Right renal pelvis (tissue), 4 donors: ENCODE results near the gene GPR142. TPM values are rescaled to one million over a fixed set of nuclear protein-coding genes. Genes with fewer than 3 reads are reported as not detected.
"Not testable (repeated sequence)": the region's sequence is repeated elsewhere in the genome, so short reads cannot be mapped to it uniquely, and the experiment has no call there.

ENCODE experiments used
- DNase-seq, 4 donors: peaks; one replicate each; pipeline ENCODE4 v3.0.0-alpha.2; 2013; ENCODE audit warnings: low read depth in 4 of 4, low spot score in 3 of 4, missing footprints in 1 of 4
- polyA plus RNA-seq, 4 donors: library from polyadenylated mRNA; unstranded; fragments of 120-200 nt; gene quantifications; one replicate each; pipeline ENCODE4 v1.2.1, GENCODE V29; 2013; ENCODE audit not compliant: insufficient read length in 4 of 4

The GPR142 gene
- polyA plus RNA-seq, 4 donors = 0.13 to 0.17 (median 0.16) TPM; not detected in 1

DNA sequence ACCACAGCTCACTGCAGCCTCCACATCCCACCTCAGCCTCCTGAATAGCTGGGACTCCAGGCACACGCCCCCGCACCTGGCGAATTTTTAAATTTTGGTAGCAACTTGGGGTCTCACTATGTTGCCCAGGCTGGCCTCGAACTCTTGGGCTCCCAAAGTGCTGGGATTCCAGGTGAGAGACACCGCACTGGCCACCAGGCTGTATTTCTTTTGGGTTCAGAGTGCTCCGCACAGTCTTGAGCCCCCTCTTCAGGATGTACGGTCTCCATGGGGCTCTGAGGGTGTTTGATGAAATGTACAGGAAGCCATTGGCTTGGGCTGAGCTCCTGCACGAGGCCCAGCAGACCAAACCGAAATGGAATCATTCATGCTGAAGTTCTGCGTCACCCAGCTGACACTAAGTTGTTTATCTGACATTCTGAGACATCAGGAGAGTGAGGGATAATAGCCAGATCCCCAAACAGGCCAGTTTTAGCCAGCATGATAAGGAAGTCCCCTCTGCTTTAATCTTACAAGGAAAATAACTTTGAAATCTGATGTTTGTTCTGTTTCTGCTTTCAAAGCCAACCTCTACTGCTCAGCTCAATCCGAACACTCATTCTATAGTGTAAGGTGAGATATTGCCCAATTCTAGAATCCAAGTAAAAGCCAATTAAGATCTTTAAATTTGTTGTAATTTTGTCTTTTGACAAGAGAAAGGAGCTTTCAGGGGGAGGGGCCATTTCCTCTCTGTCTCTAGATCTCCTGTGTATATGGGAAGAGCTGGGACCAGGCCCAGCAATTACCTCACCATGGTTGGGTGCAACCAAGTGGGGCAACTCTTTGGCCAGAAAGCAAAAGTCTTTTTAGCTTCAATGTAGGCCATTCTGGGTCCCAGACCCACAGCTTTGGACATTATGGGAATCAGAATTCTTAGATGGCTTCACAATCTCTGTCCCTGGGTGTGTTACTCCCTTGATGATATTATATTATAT lies 23.7 kb downstream of the GPR142 start:
- no peak for DNase-seq

- no peak for DNase-seq
Measured at GRCh38 chr17:74391771-74392170, 24.5 kb downstream of the GPR142 start.

DNA sequence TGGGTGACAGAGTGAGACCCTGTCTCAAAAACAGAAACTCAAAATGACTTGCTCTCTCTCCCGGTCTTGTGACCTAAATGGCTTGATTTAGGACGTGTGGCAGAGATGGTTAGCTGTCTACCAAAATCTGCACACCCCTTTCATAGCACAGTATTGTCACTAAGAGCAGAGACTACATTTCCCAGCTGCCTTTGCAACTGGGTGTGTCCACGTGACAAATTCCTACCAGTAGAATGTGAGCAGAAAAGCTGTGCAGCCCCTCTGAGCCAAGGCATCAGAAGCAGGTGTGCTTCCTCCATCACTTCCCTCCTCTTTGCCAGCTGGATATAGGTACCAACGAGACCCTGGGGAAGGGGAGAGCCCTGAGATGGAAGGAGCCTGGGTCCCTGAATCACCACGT lies 25.5 kb downstream of the GPR142 start:
- DNase-seq = no peak

DNA sequence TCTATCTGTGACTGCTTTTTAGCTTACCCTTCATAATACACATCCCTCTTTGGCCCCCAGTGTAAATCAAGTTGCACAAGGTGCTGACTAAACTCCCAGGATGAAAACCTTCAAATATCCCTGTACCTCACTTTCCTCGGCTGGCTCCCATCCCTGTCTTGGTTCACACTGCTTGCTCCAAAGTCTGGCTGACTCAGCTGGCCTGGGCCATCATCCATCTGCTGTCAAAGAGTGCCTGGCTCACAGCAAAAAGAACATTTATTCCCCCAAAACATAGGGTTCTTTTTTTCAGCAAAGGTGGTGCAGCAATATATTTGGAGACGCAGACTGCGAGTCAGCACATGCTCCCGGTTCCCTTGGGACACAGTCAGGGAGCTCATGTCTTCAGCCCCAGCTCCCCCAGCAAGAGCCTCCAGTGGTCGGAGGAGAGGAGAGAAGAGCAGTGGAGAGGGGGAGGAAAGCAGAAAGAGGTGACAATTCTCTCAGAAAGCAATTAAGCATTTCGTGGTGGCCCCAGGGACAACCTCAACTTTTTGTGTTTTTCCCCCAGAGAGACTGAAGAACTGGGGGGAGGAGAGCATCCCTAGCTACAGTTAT lies 26.1 kb downstream of the GPR142 start:
- DNase-seq = no peak

DNA sequence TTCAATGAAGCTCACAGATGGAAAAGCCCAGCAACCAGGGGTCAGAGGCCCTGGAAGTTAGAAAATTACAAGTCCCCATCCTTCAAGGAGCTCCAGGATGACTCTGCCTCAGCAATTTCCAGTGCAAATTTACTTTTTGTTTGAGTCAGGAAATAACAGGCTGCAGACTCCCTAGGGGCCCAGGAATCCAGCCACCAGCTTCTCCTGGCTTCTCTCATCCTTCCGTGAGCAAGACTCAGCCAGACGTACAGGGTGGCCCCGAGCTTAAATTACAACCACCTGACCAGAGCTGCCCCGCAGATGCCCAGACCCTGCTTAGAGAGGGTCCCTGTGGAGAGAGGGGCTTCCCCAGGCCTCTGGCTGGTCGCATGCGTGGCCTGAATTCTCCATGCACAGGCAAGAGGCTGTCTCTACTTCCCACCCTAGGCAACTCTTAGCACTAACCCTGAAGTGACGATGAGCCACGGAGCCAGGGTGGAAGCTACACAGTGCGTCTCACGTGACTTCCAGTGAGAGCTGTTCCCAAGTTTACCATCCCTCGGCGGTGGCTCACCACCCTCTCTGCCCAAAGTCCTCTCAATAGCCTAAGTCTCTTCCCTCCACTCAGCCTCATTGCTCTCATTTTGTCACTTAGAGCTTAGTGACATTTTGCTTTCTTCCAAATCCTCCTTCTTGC lies 27.1 kb downstream of the GPR142 start:
- DNase-seq = no peak

- DNase-seq = no peak
Measured at GRCh38 chr17:74394977-74395376, 27.7 kb downstream of the GPR142 start.

- no peak for DNase-seq
Measured at GRCh38 chr17:74396567-74396966, 29.3 kb downstream of the GPR142 start.

DNA sequence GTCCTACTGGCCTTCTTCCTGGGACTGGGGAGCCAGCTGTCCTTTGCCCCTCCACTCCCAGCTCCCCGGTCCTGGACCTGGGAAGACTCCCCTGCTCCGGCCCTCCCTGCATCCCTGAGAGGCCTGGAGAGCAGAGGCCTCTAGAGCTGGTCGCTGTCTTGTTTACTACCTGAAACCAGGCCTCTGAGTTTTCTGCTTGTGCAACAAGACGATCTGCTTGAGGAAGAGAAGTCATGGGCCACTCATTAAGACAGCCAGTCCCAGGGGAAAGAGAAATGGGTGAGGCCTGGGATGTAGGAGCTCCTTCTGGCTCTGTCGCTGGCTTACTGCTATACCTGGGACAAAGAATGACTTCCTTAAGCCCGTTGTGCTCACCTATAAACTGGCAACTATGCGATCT lies 34.7 kb downstream of the GPR142 start:
- DNase-seq = no peak

DNA sequence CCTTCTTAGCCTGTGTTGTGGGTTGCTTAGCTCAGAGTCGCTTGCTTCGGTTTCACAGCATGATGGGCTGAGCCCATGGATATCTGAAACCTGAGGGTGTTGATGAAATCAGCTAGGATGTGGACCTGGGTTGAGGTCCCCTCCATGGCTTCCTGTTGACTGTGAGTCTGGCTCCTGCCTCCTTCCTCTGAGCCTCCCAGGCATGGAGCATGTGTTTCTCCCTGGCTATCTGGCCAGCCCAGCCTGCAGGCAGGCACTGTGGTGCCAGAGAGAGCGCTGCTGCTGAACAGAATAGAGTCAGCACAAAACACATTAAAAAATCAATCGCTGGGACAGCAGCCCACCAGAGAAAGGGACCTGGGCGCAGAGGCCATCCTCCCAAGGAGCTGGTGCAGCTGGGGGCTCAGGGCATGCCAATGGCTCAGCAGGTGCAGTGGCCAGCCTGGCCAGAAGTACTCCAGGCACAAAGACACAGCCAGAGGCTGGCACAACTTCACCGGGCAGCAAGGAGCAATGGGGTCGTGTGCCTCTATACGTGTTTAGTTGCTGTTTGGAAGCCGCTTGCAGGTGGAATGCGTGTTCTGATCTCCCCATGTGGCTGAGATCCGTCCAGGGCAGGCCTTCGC lies 36.3 kb downstream of the GPR142 start:
- DNase-seq = no peak

- DNase-seq = no peak
Measured at GRCh38 chr17:74404218-74404617, 36.9 kb downstream of the GPR142 start.

DNA sequence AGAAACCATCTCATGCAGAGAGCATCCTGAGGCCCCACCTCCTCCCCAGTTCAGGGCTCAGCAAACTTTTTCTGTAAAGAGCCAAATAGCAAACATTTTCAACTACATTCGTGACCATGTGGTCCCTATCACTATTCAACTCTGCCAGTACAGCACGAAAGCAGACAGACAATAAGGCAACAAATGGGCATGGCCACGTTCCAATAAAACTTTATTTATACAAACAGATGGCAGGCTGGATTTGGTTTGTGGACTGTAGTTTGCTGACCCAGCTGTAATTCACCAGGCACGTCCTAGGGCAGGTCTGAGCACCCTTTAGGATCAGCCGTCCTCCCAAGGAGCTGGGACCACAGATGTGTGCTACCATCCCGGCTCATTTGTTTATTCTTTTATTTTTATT lies 37.5 kb downstream of the GPR142 start:
- DNase-seq = no peak

DNA sequence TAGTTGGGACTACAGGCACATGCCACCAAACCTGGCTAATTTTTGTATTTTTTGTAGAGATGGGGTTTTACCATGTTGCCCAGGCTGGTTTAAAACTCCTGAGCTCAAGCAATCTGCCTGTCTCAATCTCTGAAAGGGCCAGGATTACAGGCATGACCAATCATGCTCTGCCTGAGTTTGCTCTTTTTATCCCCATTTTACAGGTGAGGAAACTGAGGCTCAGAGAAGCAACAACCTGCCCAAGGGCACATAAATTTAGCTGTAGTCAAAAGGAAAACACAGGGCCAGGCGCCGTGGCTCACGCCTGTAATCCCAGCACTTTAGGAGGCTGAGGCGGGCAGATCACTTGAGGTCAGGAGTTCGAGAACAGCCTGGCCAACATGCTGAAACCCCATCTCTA lies 38.0 kb downstream of the GPR142 start:
- DNase-seq = not testable (repeated sequence)

GRCh38 chr17:74407384-74407783 lies 40.1 kb downstream of the GPR142 start:
- no peak for DNase-seq

GRCh38 chr17:74408262-74408661 lies 41.0 kb downstream of the GPR142 start:
- DNase-seq = no peak

GRCh38 chr17:74408815-74409214 lies 41.5 kb downstream of the GPR142 start:
- DNase-seq = no peak

GRCh38 chr17:74410001-74410443 lies 42.7 kb downstream of the GPR142 start:
- DNase-seq = no peak

DNA sequence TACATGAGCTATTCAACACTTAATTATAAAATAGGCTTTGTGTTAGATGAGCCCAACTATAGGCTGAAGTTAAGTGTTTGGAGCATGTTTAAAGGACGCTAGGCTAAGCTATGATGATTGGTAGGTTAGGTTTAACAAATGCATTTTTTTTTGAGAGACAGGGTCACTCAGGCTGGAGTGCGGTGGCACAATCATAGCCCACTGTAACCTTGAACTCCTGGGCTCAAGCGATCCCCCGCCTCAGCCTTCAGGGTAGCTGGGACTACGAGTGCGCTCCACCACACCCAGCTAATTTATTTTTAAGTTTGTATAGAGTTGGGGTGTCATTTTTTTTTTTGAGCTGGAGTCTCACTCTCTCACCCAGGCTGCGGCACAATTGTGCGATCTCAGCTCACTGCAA lies 45.3 kb downstream of the GPR142 start:
- no peak for DNase-seq

GRCh38 chr17:74413491-74413890 lies 46.2 kb downstream of the GPR142 start:
- DNase-seq = no peak

DNA sequence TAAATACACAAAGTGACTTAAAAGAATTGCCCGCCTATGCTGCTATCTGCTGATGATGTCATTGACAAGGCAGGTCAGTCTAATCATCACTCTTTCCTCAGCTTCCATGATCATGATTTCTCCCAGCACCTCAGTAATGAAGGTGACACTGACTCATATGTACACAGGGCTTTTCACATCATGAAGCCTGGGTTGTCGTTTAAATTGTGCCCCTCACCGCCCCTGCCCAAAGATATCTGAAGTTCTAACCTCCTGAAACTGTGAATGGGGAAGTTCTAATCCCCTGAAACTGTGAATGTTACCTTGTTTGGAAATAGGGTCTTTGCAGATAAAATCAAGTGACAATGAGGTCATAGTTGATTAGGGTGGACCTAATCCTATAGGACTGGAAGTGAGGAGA lies 47.2 kb downstream of the GPR142 start:
- no peak for DNase-seq

DNA sequence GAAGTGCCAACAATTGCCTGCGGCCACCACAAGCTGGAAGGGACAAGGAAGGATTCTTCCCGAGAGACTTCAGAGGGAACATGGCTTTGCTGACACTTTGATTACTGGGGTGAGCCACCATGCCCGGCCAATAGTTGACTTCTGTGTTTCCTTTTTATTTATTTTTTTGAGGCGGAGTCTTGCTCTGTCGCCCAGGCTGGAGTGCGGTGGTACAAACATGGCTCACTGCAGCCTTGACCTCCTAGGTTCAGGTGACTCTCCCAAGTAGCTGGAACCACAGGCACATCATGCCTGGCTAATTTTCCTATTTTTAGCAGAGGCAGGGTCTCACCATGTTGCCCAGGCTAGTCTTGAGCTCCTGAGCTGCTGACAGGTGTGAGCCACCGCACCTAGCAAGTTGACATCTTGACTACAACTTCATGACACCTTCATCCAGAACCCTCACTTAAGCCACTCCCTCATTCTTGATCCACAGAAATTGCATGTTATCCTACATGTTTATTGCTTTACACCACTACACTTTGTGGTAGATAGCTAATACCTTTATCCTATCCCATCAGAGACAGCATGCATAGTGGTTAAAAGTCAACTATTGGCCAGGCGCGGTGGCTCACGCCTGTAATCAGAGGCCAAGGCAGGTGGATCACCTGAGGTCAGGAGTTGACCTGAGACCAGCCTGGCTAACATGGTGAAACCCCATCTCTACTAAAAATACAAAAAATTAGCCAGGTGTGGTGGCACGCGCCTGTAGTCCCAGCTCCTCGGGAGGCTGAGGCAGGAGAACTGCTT lies 48.5 kb downstream of the GPR142 start:
- DNase-seq = no peak
